HAP-1 (cell line): ENCODE measurements around the gene AK1.

Experiments
- DNase-seq, 2 experiments: peaks; one replicate each; pipeline ENCODE4 v3.0.0-alpha.2; 2016 to 2020; ENCODE audit warnings: low spot score in 2 of 2
- H3K27me3 ChIP-seq: fragments of 250-450 bp; sonication (Bioruptor Pico); 2 replicates; pipeline ENCODE4 v1.5.1; 2020; ENCODE audit warnings: low read depth, mild to moderate bottlenecking, moderate library complexity
- H3K36me3 ChIP-seq: fragments of 250-450 bp; sonication (Bioruptor Pico); replicated peaks from 2 replicates; pipeline ENCODE4 v1.5.1; 2020; ENCODE audit warnings: mild to moderate bottlenecking
- H3K4me1 ChIP-seq: fragments of 250-450 bp; sonication (Bioruptor Pico); 2 replicates; pipeline ENCODE4 v1.5.1; 2020; ENCODE audit warnings: mild to moderate bottlenecking
- H3K4me3 ChIP-seq: fragments of 250-450 bp; sonication (Bioruptor Pico); 2 replicates; pipeline ENCODE4 v1.5.1; 2020; ENCODE audit warnings: mild to moderate bottlenecking, moderate library complexity
- H3K9me3 ChIP-seq: fragments of 250-450 bp; sonication (Bioruptor Pico); 2 replicates; pipeline ENCODE4 v1.5.1; 2020; ENCODE audit warnings: mild to moderate bottlenecking, moderate library complexity
- in situ Hi-C: fragments of 300-500 bp; cut with MboI; formaldehyde crosslinking; loops from 3 replicates; pipeline ENCODE4 v1.14.3; 2020; ENCODE audit warnings: low sequenced_read_pairs, inconsistent platforms, mixed read lengths

AK1 gene

GRCh38 chr9:127916720-127917581, 39.5 kb upstream of the AK1 start, which contains the start of gene ST6GALNAC4:
ST6GALNAC4 (minus strand) TSS chr9:127917041; CDS start chr9:127916419, 622 bp downstream.
- peak; percentile 91 to 96 for DNase-seq
- peaks cover 13% of the 10 kb centered on the region for H3K36me3 ChIP-seq
- H3K4me1 ChIP-seq: peaks cover 2% of the 10 kb centered on the region
- no peaks in the 10 kb centered on the region for H3K9me3 ChIP-seq
- in situ Hi-C loops: loop anchor here (10.0 to 25.0 kb wide), 2 partner anchors 182 to 980 kb away; partner anchors contain the start of gene TOR2A
- H3K4me3 ChIP-seq: peak within 1 kb of the TSS; percentile 60
- peaks cover 3% of the 10 kb centered on the region; the same call in 1 of the 2 replicates for H3K27me3 ChIP-seq

GRCh38 chr9:127915801-127916719, 38.6 kb upstream of the AK1 start:
- Histone ChIP-seq H3K4me3 (peak overlapping the region; percentile 60), H3K4me1 (peaks cover 2% of the 10 kb centered on the region), H3K27me3 (no peaks in the 10 kb centered on the region), H3K9me3 (no peaks in the 10 kb centered on the region), H3K36me3 (peaks cover 22% of the 10 kb centered on the region)
- DNase-seq: no peak
- in situ Hi-C loops: loop anchor here (10.0 to 25.0 kb wide), 2 partner anchors 181 to 979 kb away; partner anchors contain the start of gene TOR2A

GRCh38 chr9:127915325-127915752, 37.9 kb upstream of the AK1 start:
- Histone ChIP-seq H3K27me3 (no peaks in the 10 kb centered on the region), H3K9me3 (no peaks in the 10 kb centered on the region), H3K4me3 (no peak overlapping the region), H3K4me1 (peaks cover 2% of the 10 kb centered on the region), H3K36me3 (peaks cover 28% of the 10 kb centered on the region)
- no peak for DNase-seq
- in situ Hi-C loops: loop anchor here (10.0 to 25.0 kb wide), 2 partner anchors 181 to 978 kb away; partner anchors contain the start of gene TOR2A

- no peak for DNase-seq
- Histone ChIP-seq H3K4me3 (no peak overlapping the region), H3K9me3 (no peaks in the 10 kb centered on the region), H3K36me3 (peaks cover 32% of the 10 kb centered on the region), H3K4me1 (peaks cover 2% of the 10 kb centered on the region), H3K27me3 (no peaks in the 10 kb centered on the region)
- in situ Hi-C loops: loop anchor here (10.0 to 25.0 kb wide), 2 partner anchors 179 to 976 kb away; partner anchors contain the start of gene TOR2A
Measured at GRCh38 chr9:127913682-127914081, 36.2 kb upstream of the AK1 start.

- Histone ChIP-seq H3K4me3 (no peak overlapping the region), H3K27me3 (no peaks in the 10 kb centered on the region), H3K36me3 (peaks cover 34% of the 10 kb centered on the region), H3K4me1 (peaks cover 2% of the 10 kb centered on the region), H3K9me3 (no peaks in the 10 kb centered on the region)
- in situ Hi-C loops: loop anchor here (10.0 to 25.0 kb wide), 2 partner anchors 178 to 976 kb away; partner anchors contain the start of gene TOR2A
- no peak for DNase-seq
Measured at GRCh38 chr9:127912882-127913281, 35.4 kb upstream of the AK1 start.

GRCh38 chr9:127912296-127912695, 34.8 kb upstream of the AK1 start:
- Histone ChIP-seq H3K27me3 (no peaks in the 10 kb centered on the region), H3K36me3 (peaks cover 34% of the 10 kb centered on the region), H3K4me1 (peaks cover 2% of the 10 kb centered on the region), H3K9me3 (no peaks in the 10 kb centered on the region), H3K4me3 (no peak overlapping the region)
- in situ Hi-C loops: loop anchor here (10.0 to 25.0 kb wide), 2 partner anchors 177 to 975 kb away; partner anchors contain the start of gene TOR2A
- no peak for DNase-seq

GRCh38 chr9:127910613-127911205, 33.2 kb upstream of the AK1 start:
- H3K4me3 ChIP-seq: no peak overlapping the region
- peaks cover 34% of the 10 kb centered on the region for H3K36me3 ChIP-seq
- no peaks in the 10 kb centered on the region for H3K9me3 ChIP-seq
- in situ Hi-C loops: loop anchor here (10.0 to 25.0 kb wide), 2 partner anchors 176 to 973 kb away; partner anchors contain the start of gene TOR2A
- H3K4me1 ChIP-seq: no peaks in the 10 kb centered on the region
- DNase-seq: no peak
- no peaks in the 10 kb centered on the region for H3K27me3 ChIP-seq

- no peak for DNase-seq
Measured at GRCh38 chr9:127909839-127910273, 32.4 kb upstream of the AK1 start.

GRCh38 chr9:127908660-127908926, 31.1 kb upstream of the AK1 start:
- Histone ChIP-seq H3K36me3 (peaks cover 34% of the 10 kb centered on the region), H3K27me3 (no peaks in the 10 kb centered on the region), H3K4me1 (peaks cover 2% of the 10 kb centered on the region; the same call in 1 of the 2 replicates), H3K4me3 (no peak overlapping the region), H3K9me3 (no peaks in the 10 kb centered on the region)
- DNase-seq: no peak
- in situ Hi-C loops: loop anchor here (25.0 kb wide), 1 partner anchor 971 kb away; no protein-coding TSS in a partner anchor

More at GRCh38 chr9:127909839-127910273, 32.4 kb upstream of the AK1 start:
- no peaks in the 10 kb centered on the region for H3K4me1 ChIP-seq
- H3K9me3 ChIP-seq: no peaks in the 10 kb centered on the region
- H3K4me3 ChIP-seq: no peak overlapping the region
- no peaks in the 10 kb centered on the region for H3K27me3 ChIP-seq
- peaks cover 34% of the 10 kb centered on the region for H3K36me3 ChIP-seq
- in situ Hi-C loops: loop anchor here (10.0 to 25.0 kb wide), 2 partner anchors 175 to 973 kb away; partner anchors contain the start of gene TOR2A

- H3K36me3 ChIP-seq: peaks cover 32% of the 10 kb centered on the region
- H3K27me3 ChIP-seq: no peaks in the 10 kb centered on the region
- peaks cover 7% of the 10 kb centered on the region; the same call in 1 of the 2 replicates for H3K4me1 ChIP-seq
- no peak for DNase-seq
- no peaks in the 10 kb centered on the region for H3K9me3 ChIP-seq
- no peak overlapping the region for H3K4me3 ChIP-seq
- in situ Hi-C loops: loop anchor here (25.0 kb wide), 1 partner anchor 971 kb away; no protein-coding TSS in a partner anchor
Measured at GRCh38 chr9:127907867-127908659, 30.6 kb upstream of the AK1 start.

GRCh38 chr9:127905788-127906191, 28.3 kb upstream of the AK1 start:
- in situ Hi-C loops: loop anchor here (25.0 kb wide), 1 partner anchor 968 kb away; no protein-coding TSS in a partner anchor
- DNase-seq: no peak
- Histone ChIP-seq H3K4me1 (peaks cover 17% of the 10 kb centered on the region), H3K9me3 (no peaks in the 10 kb centered on the region), H3K27me3 (no peaks in the 10 kb centered on the region), H3K4me3 (no peak overlapping the region), H3K36me3 (peaks cover 10% of the 10 kb centered on the region)
